ENCODE data around the gene LRRC8C.

The LRRC8C gene

DNA sequence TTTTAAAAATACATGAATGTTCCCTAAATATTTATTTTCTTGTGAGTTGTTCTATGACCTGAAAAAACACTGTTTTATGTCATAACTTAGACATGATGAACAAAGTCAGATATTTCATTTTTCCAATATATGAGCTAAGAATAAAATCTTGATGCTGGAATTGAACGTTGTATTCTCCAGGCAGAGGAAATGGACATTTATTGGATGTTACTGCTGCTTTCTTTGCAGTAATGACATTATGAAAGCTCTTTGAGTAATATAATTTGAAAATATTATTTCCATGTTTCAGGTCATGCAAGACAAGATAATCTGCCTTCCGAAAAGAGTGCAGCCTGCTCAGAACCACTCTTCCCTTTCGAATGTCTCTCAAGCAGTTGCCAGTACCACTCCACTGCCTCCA is 79.5 kb downstream of the LRRC8C start:
- H3K79me2 ChIP-seq (ENCODE audit: insufficient read depth, low read length), result no peaks in the 10 kb centered on the region
- TF ChIP-seq, protein P1, sequence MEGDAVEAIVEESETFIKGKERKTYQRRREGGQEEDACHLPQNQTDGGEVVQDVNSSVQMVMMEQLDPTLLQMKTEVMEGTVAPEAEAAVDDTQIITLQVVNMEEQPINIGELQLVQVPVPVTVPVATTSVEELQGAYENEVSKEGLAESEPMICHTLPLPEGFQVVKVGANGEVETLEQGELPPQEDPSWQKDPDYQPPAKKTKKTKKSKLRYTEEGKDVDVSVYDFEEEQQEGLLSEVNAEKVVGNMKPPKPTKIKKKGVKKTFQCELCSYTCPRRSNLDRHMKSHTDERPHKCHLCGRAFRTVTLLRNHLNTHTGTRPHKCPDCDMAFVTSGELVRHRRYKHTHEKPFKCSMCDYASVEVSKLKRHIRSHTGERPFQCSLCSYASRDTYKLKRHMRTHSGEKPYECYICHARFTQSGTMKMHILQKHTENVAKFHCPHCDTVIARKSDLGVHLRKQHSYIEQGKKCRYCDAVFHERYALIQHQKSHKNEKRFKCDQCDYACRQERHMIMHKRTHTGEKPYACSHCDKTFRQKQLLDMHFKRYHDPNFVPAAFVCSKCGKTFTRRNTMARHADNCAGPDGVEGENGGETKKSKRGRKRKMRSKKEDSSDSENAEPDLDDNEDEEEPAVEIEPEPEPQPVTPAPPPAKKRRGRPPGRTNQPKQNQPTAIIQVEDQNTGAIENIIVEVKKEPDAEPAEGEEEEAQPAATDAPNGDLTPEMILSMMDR (conservative IDR thresholded peaks at IDR 0.05; ENCODE audit: low read length), result no peak
- no peak for TF ChIP-seq EZH2phosphoT487 (IDR thresholded peaks at IDR 0.05; ENCODE audit: borderline replicate concordance)
- no peaks in the 10 kb centered on the region for H3K27me3 ChIP-seq (ENCODE audit: insufficient read depth, low read length, poor library complexity, severe bottlenecking)
- peaks cover 22% of the 10 kb centered on the region; the same call in 1 of the 2 replicates for H3K36me3 ChIP-seq (ENCODE audit: insufficient read depth, low read length)
- no peak overlapping the region for H3K9ac ChIP-seq (ENCODE audit: low read depth, low read length, poor library complexity, severe bottlenecking)
- no peak overlapping the region for H3K4me3 ChIP-seq (ENCODE audit: low read length, poor library complexity, severe bottlenecking)
- H3K9me2 ChIP-seq (replicated peaks; ENCODE audit: low read depth, low read length), result no peaks in the 10 kb centered on the region
- H4K20me1 ChIP-seq (ENCODE audit: insufficient read depth, low read length, poor library complexity, severe bottlenecking), result no peaks in the 10 kb centered on the region
- H3F3A ChIP-seq (ENCODE audit: low read depth), result no peaks in the 10 kb centered on the region
- H2AFZ ChIP-seq (ENCODE audit: low read length), result no peak overlapping the region
- H3K9me3 ChIP-seq (ENCODE audit: insufficient read depth, low read depth, low read length), result no peaks in the 10 kb centered on the region
- no peak overlapping the region for H3K4me2 ChIP-seq (ENCODE audit: low read depth, low read length, poor library complexity, severe bottlenecking)
- H3K4me1 ChIP-seq (ENCODE audit: insufficient read depth, low read length, poor library complexity, severe bottlenecking), result no peaks in the 10 kb centered on the region

DNA sequence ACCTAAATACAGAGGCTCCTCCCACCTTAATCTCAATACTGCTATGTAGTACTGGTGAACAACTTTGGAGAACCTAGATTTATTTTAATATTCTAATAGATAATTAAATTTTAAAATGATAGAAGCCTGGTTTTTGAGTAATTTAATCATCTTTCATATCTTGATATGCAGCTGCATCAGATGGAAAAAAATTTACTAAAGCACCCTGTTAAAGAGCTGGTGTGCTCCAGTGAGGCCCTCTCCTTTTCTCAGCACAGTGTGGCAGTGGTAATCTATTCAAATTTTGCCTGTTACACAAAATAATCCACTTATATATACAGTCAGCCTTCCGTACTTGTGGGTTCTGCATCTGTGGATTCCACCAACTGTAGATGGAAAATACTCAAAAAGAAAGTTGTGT is 82.8 kb downstream of the LRRC8C start:
- Histone ChIP-seq H3K4me2 (ENCODE audit: low read depth, low read length, poor library complexity, severe bottlenecking) (no peak overlapping the region), H3K79me2 (ENCODE audit: insufficient read depth, low read length) (no peaks in the 10 kb centered on the region), H3K9me2 (replicated peaks; ENCODE audit: low read depth, low read length) (no peaks in the 10 kb centered on the region), H2AFZ (ENCODE audit: low read length) (no peak overlapping the region), H3K9ac (ENCODE audit: low read depth, low read length, poor library complexity, severe bottlenecking) (no peak overlapping the region), H3K36me3 (ENCODE audit: insufficient read depth, low read length) (peaks cover 22% of the 10 kb centered on the region; the same call in 1 of the 2 replicates), H3K9me3 (ENCODE audit: insufficient read depth, low read depth, low read length) (no peaks in the 10 kb centered on the region), H4K20me1 (ENCODE audit: insufficient read depth, low read length, poor library complexity, severe bottlenecking) (no peaks in the 10 kb centered on the region), H3K27me3 (ENCODE audit: insufficient read depth, low read length, poor library complexity, severe bottlenecking) (no peaks in the 10 kb centered on the region), H3F3A (ENCODE audit: low read depth) (peaks cover 8% of the 10 kb centered on the region; the same call in 1 of the 2 replicates), H3K4me1 (ENCODE audit: insufficient read depth, low read length, poor library complexity, severe bottlenecking) (peaks cover 24% of the 10 kb centered on the region), H3K4me3 (ENCODE audit: low read length, poor library complexity, severe bottlenecking) (no peak overlapping the region)
- TF ChIP-seq EZH2phosphoT487 (IDR thresholded peaks at IDR 0.05; ENCODE audit: borderline replicate concordance), result no peak
- TF ChIP-seq, protein P1 (conservative IDR thresholded peaks at IDR 0.05; ENCODE audit: low read length), result no peak

DNA sequence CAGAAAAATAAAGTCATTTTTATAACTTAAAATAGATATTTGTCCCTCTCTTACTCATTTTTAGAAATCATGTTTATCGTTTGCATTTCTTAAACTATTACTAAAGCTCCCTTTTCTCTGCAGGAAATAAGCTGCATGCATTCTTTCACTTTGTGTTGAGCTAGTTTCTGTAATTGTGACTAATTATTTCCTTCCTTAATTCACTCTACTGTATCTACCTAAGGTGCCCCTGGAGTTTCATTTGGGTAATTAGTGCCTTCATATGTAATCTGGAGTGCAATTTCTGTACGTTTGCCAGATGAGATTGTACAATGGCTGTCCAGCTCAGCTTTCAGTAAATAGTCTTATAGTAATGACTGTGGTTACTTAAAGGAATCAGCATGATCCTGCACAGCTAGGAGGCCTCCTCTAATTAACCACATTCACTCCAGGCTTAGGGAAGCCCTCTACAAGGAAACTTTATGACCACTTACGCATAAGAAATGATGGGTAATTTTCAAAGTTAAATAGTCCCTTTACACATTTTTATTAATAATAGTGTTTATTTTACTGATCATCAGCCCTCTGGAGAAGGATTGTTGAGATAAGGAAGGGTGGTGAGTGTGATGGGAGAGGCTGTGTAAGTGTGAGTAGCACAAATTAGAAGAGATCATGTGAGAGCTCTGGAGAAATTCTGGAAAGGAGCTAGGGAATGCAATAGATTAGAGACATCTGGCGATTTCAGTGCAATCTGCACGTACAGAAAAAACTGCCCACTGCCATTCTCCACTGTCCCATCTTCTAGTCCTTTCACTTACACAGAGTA is 86.8 kb downstream of the LRRC8C start:
- H3K4me3 ChIP-seq (ENCODE audit: low read length, poor library complexity, severe bottlenecking), result peak overlapping the region; percentile 62
- no peaks in the 10 kb centered on the region for H3K9me2 ChIP-seq (replicated peaks; ENCODE audit: low read depth, low read length)
- no peak for TF ChIP-seq EZH2phosphoT487 (IDR thresholded peaks at IDR 0.05; ENCODE audit: borderline replicate concordance)
- TF ChIP-seq, protein P1 (conservative IDR thresholded peaks at IDR 0.05; ENCODE audit: low read length), result no peak
- H3K79me2 ChIP-seq (ENCODE audit: insufficient read depth, low read length), result no peaks in the 10 kb centered on the region
- H3F3A ChIP-seq (ENCODE audit: low read depth), result peaks cover 8% of the 10 kb centered on the region; the same call in 1 of the 2 replicates
- no peaks in the 10 kb centered on the region for H3K9me3 ChIP-seq (ENCODE audit: insufficient read depth, low read depth, low read length)
- H3K4me2 ChIP-seq (ENCODE audit: low read depth, low read length, poor library complexity, severe bottlenecking), result peak overlapping the region; percentile 76
- H3K27me3 ChIP-seq (ENCODE audit: insufficient read depth, low read length, poor library complexity, severe bottlenecking), result no peaks in the 10 kb centered on the region
- no peaks in the 10 kb centered on the region for H4K20me1 ChIP-seq (ENCODE audit: insufficient read depth, low read length, poor library complexity, severe bottlenecking)
- peaks cover 42% of the 10 kb centered on the region for H3K4me1 ChIP-seq (ENCODE audit: insufficient read depth, low read length, poor library complexity, severe bottlenecking)
- H2AFZ ChIP-seq (ENCODE audit: low read length), result peak overlapping the region; percentile 15; the same call in 1 of the 2 replicates
- peaks cover 1% of the 10 kb centered on the region; the same call in 1 of the 2 replicates for H3K36me3 ChIP-seq (ENCODE audit: insufficient read depth, low read length)
- peak overlapping the region; percentile 55 for H3K9ac ChIP-seq (ENCODE audit: low read depth, low read length, poor library complexity, severe bottlenecking)
